HG03064 (cell line): ENCODE results near the gene MACROD2.
"Not testable (repeated sequence)": the region's sequence is repeated elsewhere in the genome, so short reads cannot be mapped to it uniquely, and the experiment has no call there.

Experiments
- ATAC-seq: cut with Tn5 transposase; IDR thresholded peaks from one replicate; pipeline ENCODE4 v1.9.1; 2021; ENCODE audit warnings: low read depth; ENCODE audit not compliant: unreplicated experiment

The MACROD2 gene

GRCh38 chr20:15491575-15491974, 1496.3 kb downstream of the MACROD2 start:
- ATAC-seq, result no peak

DNA sequence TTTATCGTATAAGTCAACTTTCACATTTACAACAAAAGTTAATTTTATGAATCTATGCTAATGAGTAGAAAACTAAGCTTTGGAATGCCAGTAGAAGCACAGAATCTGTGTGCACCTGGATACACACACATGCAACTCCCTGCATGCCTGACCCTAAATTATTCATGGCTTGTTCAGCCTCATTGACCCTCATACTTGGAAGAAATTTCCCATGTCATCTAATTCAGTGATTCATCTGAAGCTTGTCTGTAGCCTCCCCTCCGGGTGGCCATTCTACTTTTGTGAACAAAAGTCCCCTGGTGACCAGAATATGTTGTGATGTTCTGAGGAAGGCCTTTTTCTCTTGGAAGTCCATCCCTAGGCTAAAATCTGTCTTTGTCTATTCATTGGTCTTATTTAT, 1499.5 kb downstream of the MACROD2 start:
- ATAC-seq, result no peak

DNA sequence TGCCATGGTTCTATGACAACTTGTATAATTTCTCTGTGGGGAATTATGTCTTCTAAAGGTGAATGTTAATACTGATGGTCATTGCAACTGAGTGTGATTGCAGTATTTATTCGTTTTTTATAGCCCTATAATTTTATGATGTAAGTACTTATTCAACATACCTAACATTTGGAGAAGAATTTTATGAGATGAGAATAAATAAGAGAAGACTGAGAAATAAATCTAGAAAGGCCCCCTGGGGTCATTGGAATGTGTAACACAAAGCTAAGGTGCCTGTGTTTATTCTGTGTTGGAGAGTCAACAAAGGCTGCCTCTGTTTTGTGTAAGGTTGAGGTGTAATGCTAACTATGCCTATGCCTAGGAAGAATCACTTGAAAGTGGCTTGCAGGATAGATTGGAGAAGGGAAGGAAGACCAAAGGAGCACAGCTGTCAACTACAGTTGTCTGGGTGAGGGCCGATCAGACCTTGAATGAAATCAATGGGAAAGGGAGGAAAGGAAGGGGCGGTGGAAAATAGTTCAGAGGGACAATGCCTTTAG, 1501.3 kb downstream of the MACROD2 start:
- ATAC-seq, result no peak

GRCh38 chr20:15498926-15499325, 1503.6 kb downstream of the MACROD2 start:
- no peak for ATAC-seq

- ATAC-seq, result no peak
Measured at GRCh38 chr20:15506311-15506710, 1511.0 kb downstream of the MACROD2 start.

GRCh38 chr20:15507151-15507550, 1511.8 kb downstream of the MACROD2 start:
- no peak for ATAC-seq

GRCh38 chr20:15511551-15511950, 1516.2 kb downstream of the MACROD2 start:
- ATAC-seq, result no peak

DNA sequence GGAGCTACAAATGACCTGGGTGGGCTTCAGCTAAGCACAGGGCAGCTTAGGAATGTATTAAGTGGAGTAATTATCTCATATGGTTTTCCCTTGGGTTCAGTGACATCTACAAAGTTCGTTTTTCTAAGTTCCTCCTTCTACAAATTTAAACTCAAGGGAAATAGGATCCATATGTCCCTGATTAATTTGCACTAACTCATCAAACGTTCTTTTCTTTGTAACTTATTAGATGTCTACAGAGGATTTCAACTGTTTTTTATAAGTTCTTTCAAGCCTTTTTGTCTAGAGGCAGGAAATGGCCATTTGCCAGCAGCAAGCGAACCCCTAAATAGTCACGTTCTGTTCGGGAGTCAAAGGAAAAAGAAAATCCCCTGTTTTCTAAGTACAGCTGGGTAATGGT, 1517.6 kb downstream of the MACROD2 start:
- no peak for ATAC-seq

DNA sequence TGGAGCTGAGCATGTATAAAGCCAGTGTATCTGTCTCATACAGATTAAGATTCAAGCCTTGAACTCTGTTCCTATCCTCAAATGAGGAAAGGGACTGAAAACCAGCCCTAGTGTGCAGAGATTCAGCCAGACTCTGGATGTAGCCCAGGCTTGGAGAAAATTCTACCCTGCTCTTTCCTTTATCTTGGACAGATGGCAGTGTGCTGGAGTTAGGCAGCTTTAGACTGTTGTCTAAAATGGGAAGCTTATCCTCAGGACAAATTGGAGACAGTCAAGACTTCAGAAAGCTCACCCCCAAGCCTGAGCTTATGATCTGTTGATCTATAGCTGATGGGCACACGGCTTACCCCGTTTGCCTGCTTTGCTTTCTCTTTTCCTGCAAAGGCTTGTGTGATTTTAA, 1520.4 kb downstream of the MACROD2 start:
- no peak for ATAC-seq

- no peak for ATAC-seq
Measured at GRCh38 chr20:15520930-15521524, 1525.7 kb downstream of the MACROD2 start.

DNA sequence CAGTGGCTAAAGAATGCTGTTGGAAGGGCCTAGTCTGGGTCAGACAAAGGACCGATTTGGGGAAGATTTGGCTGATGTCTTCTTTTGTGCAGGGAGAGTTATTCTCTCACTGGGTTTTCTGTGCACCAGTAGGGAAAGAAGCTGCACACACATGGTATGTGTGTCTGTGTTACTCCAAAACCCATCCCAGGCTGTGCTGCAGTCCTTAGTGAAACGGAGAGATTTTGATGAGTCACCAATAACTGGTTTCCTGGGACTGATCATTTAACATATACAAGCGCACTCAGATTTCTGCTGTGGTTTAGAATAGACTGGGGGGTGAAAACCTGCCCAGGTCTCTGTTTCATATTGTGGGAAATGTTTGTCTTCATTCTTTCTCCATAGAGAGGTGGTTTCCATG, 1528.1 kb downstream of the MACROD2 start:
- no peak for ATAC-seq

DNA sequence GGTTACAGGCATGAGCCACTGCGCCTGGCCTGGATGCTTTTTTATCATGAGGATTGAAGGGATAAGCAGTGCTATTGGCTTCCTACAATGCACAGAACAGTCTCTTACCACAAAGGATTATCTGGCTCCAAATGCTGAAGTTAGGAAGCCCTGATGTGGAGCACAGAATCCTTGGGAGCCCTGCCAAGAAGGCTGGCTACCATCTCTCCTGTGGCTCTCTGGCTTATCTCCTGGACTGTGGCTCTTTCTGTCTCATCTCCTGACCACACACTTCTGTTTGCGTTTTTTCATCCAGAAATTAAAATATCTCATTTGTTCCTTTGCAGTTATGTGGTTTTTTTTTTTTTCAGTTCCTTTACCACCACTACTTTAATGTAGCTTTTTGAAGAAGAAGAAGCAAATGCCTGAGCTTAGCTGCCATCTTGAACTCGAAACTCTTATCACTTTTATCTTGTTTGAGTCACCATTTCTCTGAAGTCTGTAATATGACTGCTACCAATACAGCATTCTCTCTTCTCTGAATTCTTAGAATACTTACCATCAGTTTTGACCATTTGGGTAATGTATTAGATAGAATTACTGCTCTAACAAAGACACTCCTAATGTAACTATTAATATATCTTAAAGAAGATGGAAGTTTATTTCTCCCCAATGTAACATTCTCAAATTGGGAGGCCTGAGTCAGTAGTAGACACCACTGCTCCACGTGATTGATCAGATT, 1533.2 kb downstream of the MACROD2 start:
- no peak for ATAC-seq

GRCh38 chr20:15535863-15536262, 1540.5 kb downstream of the MACROD2 start:
- no peak for ATAC-seq

DNA sequence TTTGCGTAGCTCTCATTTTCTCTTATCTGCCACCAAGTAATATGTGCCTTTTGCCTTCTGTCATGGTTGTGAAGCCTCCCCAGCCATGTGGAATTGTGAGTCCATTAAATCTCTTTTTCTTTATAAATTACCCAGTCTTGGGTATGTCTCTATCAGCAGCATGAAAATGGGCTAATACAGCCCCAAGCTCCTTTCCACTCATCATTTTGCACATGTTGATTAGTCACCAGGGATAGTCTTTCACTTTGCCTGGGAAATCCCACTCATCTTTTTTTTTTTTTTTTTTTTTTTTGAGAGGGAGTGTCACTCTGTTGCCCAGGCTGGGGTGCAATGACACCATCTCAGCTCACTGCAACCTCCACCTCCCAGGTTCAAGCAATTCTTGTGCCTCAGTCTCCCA, 1541.9 kb downstream of the MACROD2 start:
- not testable (repeated sequence) for ATAC-seq

DNA sequence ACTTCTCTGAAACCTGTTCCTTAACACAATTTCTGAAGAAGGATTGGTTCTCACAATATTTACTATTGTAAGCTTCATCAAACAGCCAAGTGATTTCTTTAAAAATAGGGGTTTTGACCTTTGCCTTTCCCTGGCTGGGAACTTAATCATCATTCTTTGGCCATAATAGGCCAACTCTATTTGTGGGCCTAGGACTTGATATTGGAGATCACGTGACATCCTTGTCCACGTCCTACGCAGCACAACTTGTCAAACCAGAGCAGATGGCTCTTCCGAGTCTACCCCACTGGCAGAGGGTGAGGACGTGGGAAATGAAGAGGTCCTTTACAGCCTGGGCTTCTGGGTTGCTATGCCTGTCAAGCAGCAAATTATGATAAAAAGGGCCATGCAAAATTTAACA, 1547.3 kb downstream of the MACROD2 start:
- no peak for ATAC-seq

- ATAC-seq, result no peak
Measured at GRCh38 chr20:15544742-15545141, 1549.4 kb downstream of the MACROD2 start.

- no peak for ATAC-seq
Measured at GRCh38 chr20:15546525-15547023, 1551.3 kb downstream of the MACROD2 start.

- no peak for ATAC-seq
Measured at GRCh38 chr20:15547119-15547518, 1551.8 kb downstream of the MACROD2 start.

GRCh38 chr20:15550116-15550870, 1555.0 kb downstream of the MACROD2 start:
- ATAC-seq, result no peak

DNA sequence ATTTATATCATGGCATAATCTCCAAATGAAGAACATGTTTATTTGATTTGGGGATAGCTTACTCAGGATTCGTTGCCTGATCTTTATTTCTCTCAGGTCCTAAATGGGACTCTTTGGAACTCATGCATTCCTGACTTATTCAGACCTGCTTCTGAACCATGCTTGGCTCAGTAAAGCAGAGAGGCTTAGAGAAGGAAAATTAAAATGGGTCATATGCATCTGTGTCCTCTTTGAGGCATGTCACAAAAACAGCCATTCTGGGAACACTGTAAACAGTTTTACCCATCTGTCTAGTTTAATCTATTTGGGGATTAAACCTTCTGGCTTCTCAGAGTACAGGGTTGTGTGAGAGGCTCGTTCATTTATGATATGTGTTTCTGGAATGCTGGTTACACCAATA, 1560.6 kb downstream of the MACROD2 start:
- no peak for ATAC-seq

DNA sequence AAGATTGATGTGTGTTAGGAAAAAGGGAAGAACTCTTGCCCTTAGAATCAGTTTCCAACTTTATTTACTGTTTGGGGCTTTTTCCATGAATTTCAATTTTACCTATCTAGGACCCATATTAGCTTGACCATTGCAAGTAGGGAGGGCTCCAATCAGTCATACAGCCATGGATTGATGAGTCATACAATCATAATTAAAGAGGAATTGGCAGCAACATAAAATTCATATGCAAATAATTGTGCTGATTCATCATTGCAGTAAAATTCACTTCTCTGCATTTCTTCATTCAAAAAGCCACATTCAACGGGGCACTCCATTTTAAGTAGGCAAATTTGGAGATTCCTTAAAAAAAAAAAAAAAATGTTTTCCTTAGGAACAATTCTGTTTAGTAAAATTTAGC, 1561.6 kb downstream of the MACROD2 start:
- ATAC-seq, result no peak
